Cardiac septum (tissue), 1 donor: ENCODE results near the gene SREBF1. TPM values are rescaled to one million over a fixed set of nuclear protein-coding genes. Genes with fewer than 3 reads are reported as not detected.

Source experiments
- DNase-seq: peaks from one replicate; pipeline ENCODE4 v3.0.0-alpha.2; 2020; ENCODE audit warnings: low spot score
- intact Hi-C: fragments of 100-400 bp; cut with DNase I; formaldehyde crosslinking; loops from one replicate; pipeline ENCODE4 v1.14.0; 2022
- total RNA-seq: library from RNA; stranded (reverse); fragmentation: NEBNext Ultra II Directional; extraction: Animal tissue kit (Norgen Biotek cat#: 25700); gene quantifications from one replicate; pipeline ENCODE4 v1.2.1, GENCODE V29; 2021
- donor health status: DM: no; HTN: no; CAD: no.

SREBF1 gene
- total RNA-seq, 1 donor from 2014 or later: 17.1 TPM

- no peak for DNase-seq
- intact Hi-C loops: loop anchor here (10.0 kb wide), 1 partner anchor 105 kb away; the partner anchor contains the start of gene RAI1
These were observed 47.4 kb downstream of the SREBF1 start for GRCh38 chr17:17789410-17789809.

GRCh38 chr17:17788967-17789366, 47.8 kb downstream of the SREBF1 start:
- intact Hi-C loops: loop anchor here (10.0 kb wide), 1 partner anchor 104 kb away; the partner anchor contains the start of gene RAI1

GRCh38 chr17:17787568-17787967, 49.2 kb downstream of the SREBF1 start:
- no peak for DNase-seq

More at GRCh38 chr17:17788967-17789366, 47.8 kb downstream of the SREBF1 start:
- DNase-seq: no peak

GRCh38 chr17:17786998-17787397, 49.8 kb downstream of the SREBF1 start:
- intact Hi-C loops: loop anchor here (10.0 kb wide), 1 partner anchor 102 kb away; the partner anchor contains the start of gene RAI1
- no peak for DNase-seq

More at GRCh38 chr17:17787568-17787967, 49.2 kb downstream of the SREBF1 start:
- intact Hi-C loops: loop anchor here (10.0 kb wide), 1 partner anchor 103 kb away; the partner anchor contains the start of gene RAI1

- no peak for DNase-seq
- intact Hi-C loops: loop anchor here (10.0 kb wide), 1 partner anchor 101 kb away; the partner anchor contains the start of gene RAI1
These were observed 51.4 kb downstream of the SREBF1 start for GRCh38 chr17:17785407-17785806.

- no peak for DNase-seq
- intact Hi-C loops: loop anchor here (10.0 kb wide), 1 partner anchor 100 kb away; the partner anchor contains the start of gene RAI1
These were observed 52.0 kb downstream of the SREBF1 start for GRCh38 chr17:17784657-17785267.

GRCh38 chr17:17783825-17784656, 52.7 kb downstream of the SREBF1 start:
- DNase-seq: no peak
- intact Hi-C loops: loop anchor here (10.0 kb wide), 1 partner anchor 99 kb away; the partner anchor contains the start of gene RAI1

GRCh38 chr17:17783116-17783824, 53.5 kb downstream of the SREBF1 start:
- DNase-seq: no peak
- intact Hi-C loops: loop anchor here (10.0 kb wide), 1 partner anchor 98 kb away; the partner anchor contains the start of gene RAI1

- intact Hi-C loops: loop anchor here (10.0 kb wide), 1 partner anchor 98 kb away; the partner anchor contains the start of gene RAI1
- DNase-seq: no peak
These were observed 54.2 kb downstream of the SREBF1 start for GRCh38 chr17:17782523-17783115.

GRCh38 chr17:17781591-17782496, 54.9 kb downstream of the SREBF1 start:
- intact Hi-C loops: loop anchor here (10.0 kb wide), 1 partner anchor 97 kb away; the partner anchor contains the start of gene RAI1
- peak; percentile 91 for DNase-seq

GRCh38 chr17:17780922-17781590, 55.7 kb downstream of the SREBF1 start:
- no peak for DNase-seq
- intact Hi-C loops: loop anchor here (10.0 kb wide), 1 partner anchor 96 kb away; the partner anchor contains the start of gene RAI1

GRCh38 chr17:17779015-17779611, 57.7 kb downstream of the SREBF1 start:
- no peak for DNase-seq

GRCh38 chr17:17778308-17779014, 58.3 kb downstream of the SREBF1 start:
- peak; percentile 85 for DNase-seq
- intact Hi-C loops: no loop called here

More at GRCh38 chr17:17779015-17779611, 57.7 kb downstream of the SREBF1 start:
- intact Hi-C loops: no loop called here

- intact Hi-C loops: no loop called here
- no peak for DNase-seq
These were observed 59.9 kb downstream of the SREBF1 start for GRCh38 chr17:17776889-17777288.

- intact Hi-C loops: no loop called here
These were observed 62.5 kb downstream of the SREBF1 start for GRCh38 chr17:17774009-17774881.

More at GRCh38 chr17:17774009-17774881, 62.5 kb downstream of the SREBF1 start:
- DNase-seq: no peak
